ENCODE measurements around the gene RXRA.

Gene RXRA

GRCh38 chr9:134371731-134372130 lies 45.5 kb downstream of the RXRA start:
- peak; percentile 42 for DNase-seq

GRCh38 chr9:134372581-134373267 lies 46.5 kb downstream of the RXRA start:
- peak; percentile 10 for DNase-seq

DNA sequence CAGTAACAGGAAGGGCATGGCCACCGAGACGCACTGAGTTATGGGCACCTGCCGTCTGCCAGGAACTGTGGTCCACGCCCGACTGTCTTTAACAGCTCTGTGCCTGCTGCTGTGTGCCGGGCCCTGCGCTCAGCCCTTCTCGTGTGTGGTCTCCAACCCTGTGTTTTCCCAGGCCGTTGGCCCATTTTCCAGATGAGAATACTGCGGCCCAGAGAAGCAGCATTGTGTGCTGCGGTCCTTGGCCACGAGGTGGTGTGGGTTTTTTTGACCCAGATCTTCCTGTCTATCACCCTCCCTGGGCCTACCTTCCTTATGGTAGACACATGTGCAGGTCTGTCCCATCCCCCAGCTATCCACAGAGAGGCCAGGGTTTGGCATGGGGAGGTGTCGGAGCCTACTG lies 47.0 kb downstream of the RXRA start:
- no peak for DNase-seq

DNA sequence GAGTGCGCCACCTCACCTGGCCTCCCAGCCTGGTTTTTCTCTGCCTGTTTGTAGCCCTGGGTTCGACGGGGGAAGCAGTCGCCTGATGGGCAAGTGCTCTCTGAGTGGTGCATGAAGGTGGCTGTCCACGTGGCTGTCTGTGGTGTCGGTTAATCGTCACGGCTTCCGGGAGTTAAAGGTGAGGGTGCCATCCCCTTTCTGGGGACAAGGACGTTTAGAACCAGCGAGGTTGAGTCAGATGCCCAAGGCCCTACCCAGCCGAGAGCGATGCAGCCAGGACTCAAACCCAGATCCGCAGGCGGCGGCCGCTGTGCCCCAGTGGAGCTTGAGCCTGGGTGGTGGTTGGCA lies 47.7 kb downstream of the RXRA start:
- DNase-seq, result no peak

DNA sequence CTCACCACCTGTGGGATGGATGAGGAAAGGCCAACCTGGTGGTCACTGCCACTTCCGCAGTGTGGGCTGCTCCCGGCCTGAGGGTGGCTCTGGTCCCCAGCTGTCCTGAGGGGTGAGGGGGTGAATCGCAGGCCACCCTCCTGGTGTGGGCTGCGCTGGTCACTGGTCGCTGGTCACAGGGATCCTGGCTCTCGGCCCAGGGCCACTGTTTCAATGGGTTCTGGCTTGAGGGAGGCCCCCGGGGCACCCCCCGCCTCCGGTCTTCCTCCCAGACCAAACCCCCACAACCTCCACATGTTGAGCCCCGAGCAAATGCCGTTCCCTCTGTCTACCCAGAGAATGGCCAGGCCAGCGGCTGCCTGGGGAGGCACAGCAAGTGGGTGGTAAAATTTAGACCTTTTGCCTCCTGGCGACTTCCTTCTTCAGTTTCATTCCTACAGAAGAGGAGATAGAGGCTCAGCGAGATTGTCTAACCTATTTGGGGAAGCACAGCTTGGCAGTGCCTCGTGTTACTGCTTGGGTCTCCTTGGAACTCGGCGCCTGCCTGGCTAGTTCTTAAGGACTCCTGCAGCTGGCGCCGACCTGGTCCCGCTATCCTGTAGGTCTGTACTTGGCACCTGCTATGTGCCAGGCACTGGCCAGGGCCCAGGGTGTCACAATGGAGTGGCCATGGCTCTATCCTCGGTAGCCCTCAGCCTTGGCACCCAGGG lies 48.2 kb downstream of the RXRA start:
- DNase-seq, result no peak

- DNase-seq, result no peak
Measured at GRCh38 chr9:134375011-134375390, 48.7 kb downstream of the RXRA start.

DNA sequence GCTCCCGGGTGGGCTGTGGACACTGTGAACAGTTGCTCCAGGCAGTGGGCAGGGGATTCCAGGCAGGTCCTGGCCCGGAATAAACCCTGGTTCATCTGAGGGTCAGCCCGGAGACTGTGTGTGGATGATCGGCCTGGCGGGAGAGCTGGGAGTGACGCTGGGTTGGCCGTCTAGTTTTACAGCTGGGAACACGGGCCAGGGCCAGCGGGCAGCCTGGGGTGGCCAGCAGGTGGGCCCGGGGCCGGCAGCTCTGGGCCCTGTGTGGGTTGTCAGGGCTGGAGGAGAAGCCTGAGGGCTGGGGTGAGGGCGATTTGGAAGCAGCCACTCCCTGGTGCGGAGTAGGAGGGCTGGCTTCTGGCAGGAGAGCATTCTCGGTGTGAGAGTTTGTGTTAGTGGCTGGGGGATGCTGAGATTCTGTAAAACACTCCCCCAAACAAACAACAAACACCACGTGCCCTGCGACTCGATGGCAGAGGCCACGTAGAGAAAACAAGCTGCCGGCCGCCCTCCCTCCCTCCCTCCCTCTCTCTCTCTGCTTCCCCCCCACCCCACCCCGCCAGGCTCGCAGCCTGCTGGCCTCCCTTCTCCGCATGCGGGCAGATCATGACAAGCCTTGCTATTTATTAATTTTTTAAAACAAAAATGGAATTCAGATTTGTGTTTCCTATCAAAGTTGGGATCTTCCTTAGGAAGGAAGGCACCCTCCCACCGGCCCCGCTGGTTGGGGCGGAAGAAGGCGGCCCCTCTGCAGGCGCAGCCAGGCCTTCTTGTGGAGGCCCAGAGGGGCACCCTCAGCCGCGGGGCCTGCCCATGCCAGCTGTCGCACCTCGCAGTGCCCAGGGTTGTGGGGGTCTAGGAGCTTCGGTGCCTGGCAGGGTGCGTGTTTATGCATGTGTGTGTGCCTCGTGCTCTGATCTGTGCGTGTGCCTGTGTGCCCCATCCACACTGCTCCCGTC lies 49.5 kb downstream of the RXRA start:
- no peak for DNase-seq

DNA sequence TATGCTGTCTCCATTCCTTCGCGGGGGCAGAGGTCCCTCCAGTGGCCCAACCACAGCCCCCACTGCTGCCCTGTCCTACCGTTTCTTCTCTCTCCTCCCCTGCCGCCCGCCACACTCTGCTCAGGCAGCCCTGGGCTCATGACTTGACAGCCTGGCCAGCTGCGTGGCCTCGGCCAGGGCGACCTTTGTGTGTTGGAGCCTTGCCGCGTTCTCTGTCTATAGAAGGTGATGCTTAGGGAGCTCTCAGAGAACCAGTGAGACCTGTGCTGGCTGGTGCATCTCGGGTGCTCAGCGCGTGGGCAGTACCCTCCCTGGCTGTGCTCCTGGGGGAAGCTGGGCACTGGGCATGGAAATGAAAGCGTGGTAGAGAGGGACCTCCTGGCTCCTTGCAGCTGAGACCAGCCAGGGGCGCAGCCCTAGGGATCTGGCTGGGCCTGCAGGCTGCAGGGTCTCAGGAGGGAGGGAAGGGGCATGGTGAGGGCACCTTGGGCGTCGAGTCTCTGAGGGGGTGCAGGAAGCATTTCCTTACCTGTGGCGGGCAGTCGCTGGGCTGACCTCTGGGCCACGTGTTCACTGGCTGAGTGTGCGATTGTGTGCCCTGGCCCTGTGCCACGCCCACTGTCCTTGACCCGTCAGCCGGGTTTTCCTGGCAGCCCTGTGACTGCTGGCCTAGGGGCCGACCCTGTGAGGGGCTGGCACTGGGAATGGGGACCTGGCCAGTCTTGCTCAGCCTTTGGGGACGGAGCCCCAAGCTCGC lies 50.3 kb downstream of the RXRA start:
- no peak for DNase-seq

GRCh38 chr9:134377143-134377484 lies 50.9 kb downstream of the RXRA start:
- DNase-seq, result no peak

DNA sequence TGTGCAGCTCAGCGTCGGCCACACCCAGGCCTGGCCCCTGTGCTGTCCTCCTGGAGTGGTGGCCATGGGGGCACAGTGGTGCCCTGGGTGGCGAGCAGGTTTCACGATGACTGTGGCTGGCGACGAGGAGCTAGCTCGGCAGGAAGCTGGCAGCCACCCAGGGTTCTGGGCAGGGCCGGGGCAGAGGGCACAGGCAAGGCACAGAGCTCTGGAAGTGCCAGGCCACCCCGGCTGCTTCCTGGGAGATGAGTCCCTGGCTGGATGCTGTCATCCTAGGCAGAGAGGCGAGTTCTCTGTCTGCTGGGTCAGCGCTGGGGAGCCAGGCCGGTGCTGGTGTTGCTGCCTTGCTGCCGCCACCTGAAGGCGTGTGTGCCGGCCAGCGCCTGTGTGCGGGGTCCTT lies 51.7 kb downstream of the RXRA start:
- no peak for DNase-seq

DNA sequence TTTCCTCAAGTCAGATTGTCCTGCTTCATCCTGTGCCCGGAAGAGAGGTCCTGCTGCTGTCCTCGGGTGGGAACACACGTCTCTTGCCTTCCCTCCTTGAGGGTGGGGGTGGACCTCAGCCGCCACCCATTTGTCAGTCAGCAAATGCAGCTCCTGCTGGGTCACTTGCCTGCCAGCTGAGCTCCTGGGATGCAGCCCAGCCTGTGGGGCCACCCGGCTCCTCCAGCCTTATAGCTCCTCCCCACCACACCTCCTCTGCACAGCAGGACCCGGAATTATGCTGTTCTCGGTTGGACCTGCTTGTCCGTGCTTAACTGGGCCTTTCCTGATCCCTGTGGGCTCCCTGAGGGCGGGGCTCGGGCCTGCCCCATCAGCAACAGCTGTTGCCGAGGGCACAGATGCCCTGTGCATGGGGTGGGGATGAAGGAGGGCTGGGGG lies 52.7 kb downstream of the RXRA start:
- no peak for DNase-seq

DNA sequence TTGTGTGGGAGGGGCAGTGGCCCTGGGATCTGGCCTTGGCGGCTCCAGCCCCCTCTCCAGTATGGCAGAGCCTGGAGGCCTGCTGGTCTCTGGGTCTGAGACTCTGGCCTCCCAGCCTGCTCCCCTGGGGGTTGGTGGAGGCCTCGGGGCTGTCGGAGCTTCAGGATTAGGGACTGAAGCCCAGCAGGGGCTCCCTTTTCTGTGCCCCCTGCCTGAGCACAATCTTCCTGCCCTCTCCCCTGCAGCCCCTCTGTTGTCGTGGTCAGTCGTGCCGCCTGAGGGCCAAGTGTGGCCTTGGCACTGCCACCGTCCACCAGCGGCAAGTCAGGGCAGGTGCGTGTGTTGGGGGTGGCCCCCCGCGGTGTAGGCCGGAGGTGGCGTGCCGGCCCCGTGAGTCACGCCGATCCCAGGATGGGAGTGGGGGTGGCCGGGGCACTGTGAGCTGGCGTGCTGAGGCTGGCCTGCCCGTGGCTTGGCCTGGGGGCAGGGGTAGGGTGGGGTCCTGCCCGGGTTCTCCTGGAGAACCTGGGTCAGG lies 53.6 kb downstream of the RXRA start:
- DNase-seq, result no peak

- DNase-seq, result no peak
Measured at GRCh38 chr9:134380542-134381271, 54.5 kb downstream of the RXRA start.

GRCh38 chr9:134381272-134381661 lies 55.0 kb downstream of the RXRA start:
- no peak for DNase-seq

GRCh38 chr9:134381671-134382516 lies 55.6 kb downstream of the RXRA start:
- DNase-seq, result no peak

- no peak for DNase-seq
Measured at GRCh38 chr9:134382733-134383132, 56.5 kb downstream of the RXRA start.

- no peak for DNase-seq
Measured at GRCh38 chr9:134383148-134383547, 56.9 kb downstream of the RXRA start.

- no peak for DNase-seq
Measured at GRCh38 chr9:134384811-134385479, 58.7 kb downstream of the RXRA start.

DNA sequence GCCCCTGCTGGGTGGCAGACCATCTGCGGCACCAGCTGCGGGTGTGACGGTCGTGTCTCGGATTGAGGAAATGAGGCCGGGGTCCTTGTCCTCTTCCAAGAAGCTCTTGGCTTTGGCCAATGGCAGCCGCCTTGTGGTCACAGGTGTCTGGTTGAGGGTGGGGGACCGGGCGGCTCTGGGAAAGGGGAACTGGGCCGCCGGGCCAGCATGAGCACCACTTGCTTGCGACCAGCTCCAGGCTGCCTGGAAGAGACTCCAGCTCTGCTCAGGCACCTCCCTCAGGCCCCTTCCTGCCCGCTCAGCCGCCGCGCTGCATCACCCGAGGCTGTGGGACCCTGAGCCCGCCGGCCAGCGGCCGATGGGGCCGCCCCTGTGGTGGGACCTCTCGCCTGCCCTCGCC lies 59.7 kb downstream of the RXRA start:
- DNase-seq, result no peak
